ENCODE measurements around the gene MRPL48. TPM values are rescaled to one million over a fixed set of nuclear protein-coding genes. Genes with fewer than 3 reads are reported as not detected.

Gene MRPL48
- total and polyA plus RNA-seq, 10 donors, result 10.7 to 46.6 (median 25.3) TPM

DNA sequence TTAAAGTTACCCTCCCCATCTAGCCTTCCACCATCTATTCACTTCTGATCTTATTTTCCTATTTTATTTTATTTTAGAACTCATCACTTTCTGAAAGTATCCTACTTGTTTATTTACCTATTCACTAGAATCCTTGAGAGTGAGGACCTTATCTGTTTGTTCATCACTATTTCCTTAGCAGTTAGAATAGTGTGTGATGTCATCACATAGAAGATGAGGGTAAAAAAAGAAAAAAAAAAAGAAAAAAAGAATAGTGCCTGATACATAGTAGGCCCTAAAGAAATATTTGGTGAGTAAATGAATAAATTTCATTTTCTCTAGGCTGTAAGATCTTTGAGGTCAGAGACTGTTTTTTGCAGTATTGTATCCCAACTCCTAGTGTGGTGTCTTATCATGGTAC, 125.8 kb downstream of the MRPL48 start:
- Histone ChIP-seq H3K27ac (no peak overlapping the region), H3K36me3 (peaks cover 0 to 100% (median 78%) of the 10 kb centered on the region in 6 donors), H3K4me1 (no peaks in the 10 kb centered on the region), H3K4me3 (no peak overlapping the region), H3K9me3 (no peaks in the 10 kb centered on the region), H3K27me3 (replicated peaks in 1 of 7) (no peaks in the 10 kb centered on the region)
- no peak for TF ChIP-seq POLR2AphosphoS5 (IDR thresholded peaks at IDR 0.05)
- DNase-seq, result no peak
- intact Hi-C loops (cut with DNase I; ENCODE audit: low total_unique reads), result no loop called here

GRCh38 chr11:73914284-73914683, 126.6 kb downstream of the MRPL48 start:
- Histone ChIP-seq H3K27ac (no peak overlapping the region), H3K27me3 (replicated peaks in 1 of 7) (no peaks in the 10 kb centered on the region), H3K9me3 (no peaks in the 10 kb centered on the region), H3K36me3 (peaks cover 0 to 100% (median 84%) of the 10 kb centered on the region in 6 donors), H3K4me3 (no peak overlapping the region), H3K4me1 (no peaks in the 10 kb centered on the region)
- 87 to 94% (median 94%) methylated on average over 4 of the region's 4 CpGs for WGBS, 5 donors
- TF ChIP-seq POLR2A (IDR thresholded peaks at IDR 0.05) (no peak), POLR2AphosphoS5 (IDR thresholded peaks at IDR 0.05) (no peak)
- TF ChIP-seq, protein P1, sequence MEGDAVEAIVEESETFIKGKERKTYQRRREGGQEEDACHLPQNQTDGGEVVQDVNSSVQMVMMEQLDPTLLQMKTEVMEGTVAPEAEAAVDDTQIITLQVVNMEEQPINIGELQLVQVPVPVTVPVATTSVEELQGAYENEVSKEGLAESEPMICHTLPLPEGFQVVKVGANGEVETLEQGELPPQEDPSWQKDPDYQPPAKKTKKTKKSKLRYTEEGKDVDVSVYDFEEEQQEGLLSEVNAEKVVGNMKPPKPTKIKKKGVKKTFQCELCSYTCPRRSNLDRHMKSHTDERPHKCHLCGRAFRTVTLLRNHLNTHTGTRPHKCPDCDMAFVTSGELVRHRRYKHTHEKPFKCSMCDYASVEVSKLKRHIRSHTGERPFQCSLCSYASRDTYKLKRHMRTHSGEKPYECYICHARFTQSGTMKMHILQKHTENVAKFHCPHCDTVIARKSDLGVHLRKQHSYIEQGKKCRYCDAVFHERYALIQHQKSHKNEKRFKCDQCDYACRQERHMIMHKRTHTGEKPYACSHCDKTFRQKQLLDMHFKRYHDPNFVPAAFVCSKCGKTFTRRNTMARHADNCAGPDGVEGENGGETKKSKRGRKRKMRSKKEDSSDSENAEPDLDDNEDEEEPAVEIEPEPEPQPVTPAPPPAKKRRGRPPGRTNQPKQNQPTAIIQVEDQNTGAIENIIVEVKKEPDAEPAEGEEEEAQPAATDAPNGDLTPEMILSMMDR (IDR thresholded peaks at IDR 0.05 in 8 of 11, conservative IDR thresholded peaks at IDR 0.05 in 3 of 11), result no peak
- DNase-seq, result no peak
- intact Hi-C loops (cut with DNase I; ENCODE audit: low total_unique reads), result no loop called here

Other genes with a start within 250 kb of the MRPL48 start
- gene FAM168A, start 189.8 kb upstream of the MRPL48 start, total RNA-seq, result 10 to 100 TPM; 20.8 to 33.2 (median 25.0) TPM
- gene FAM168A, start 189.8 kb upstream of the MRPL48 start, polyA plus RNA-seq, result 1 to 10 TPM; 2.7 to 5.1 (median 2.8) TPM
- 10 to 100 TPM in 3 of 7 donors, 1 to 10 TPM in 4; 2.0 to 12.3 (median 8.1) TPM for gene PLEKHB1, start 141.3 kb upstream of the MRPL48 start, total RNA-seq
- gene PLEKHB1, start 141.3 kb upstream of the MRPL48 start, polyA plus RNA-seq, result 1 to 10 TPM; 3.6 to 8.3 (median 3.7) TPM
- gene RAB6A, start 26.8 kb upstream of the MRPL48 start, total RNA-seq, result 100 to 1,000 TPM in 3 of 7 donors, 10 to 100 TPM in 4; 94.9 to 144 (median 99.8) TPM
- 10 to 100 TPM; 25.7 to 55.3 (median 36.9) TPM for gene RAB6A, start 26.8 kb upstream of the MRPL48 start, polyA plus RNA-seq
- 10 to 100 TPM; 42.4 to 88.8 (median 51.0) TPM for gene COA4, start 89.0 kb downstream of the MRPL48 start, total RNA-seq
- gene COA4, start 89.0 kb downstream of the MRPL48 start, polyA plus RNA-seq, result 10 to 100 TPM; 56.7 to 73.9 (median 64.2) TPM
- 10 to 100 TPM in 6 of 7 donors, 1 to 10 TPM in 1; 8.1 to 18.1 (median 14.4) TPM for gene PAAF1, start 89.1 kb downstream of the MRPL48 start, total RNA-seq
- 10 to 100 TPM; 10.8 to 14.5 (median 11.3) TPM for gene PAAF1, start 89.1 kb downstream of the MRPL48 start, polyA plus RNA-seq
- gene DNAJB13, start 163.2 kb downstream of the MRPL48 start, total RNA-seq, result under 1 TPM in 1 of 7 donors, not detected in 6; 0.32 TPM
- under 1 TPM in 2 of 3 donors, not detected in 1; 0.04 to 0.06 TPM for gene DNAJB13, start 163.2 kb downstream of the MRPL48 start, polyA plus RNA-seq
- gene UCP2, start 195.0 kb downstream of the MRPL48 start, total RNA-seq, result 100 to 1,000 TPM; 369 to 556 (median 427) TPM
- gene UCP2, start 195.0 kb downstream of the MRPL48 start, polyA plus RNA-seq, result 100 to 1,000 TPM; 209 to 281 (median 275) TPM
- gene UCP3, start 221.2 kb downstream of the MRPL48 start, total RNA-seq, result 1 to 10 TPM; 2.0 to 7.1 (median 4.8) TPM
- gene UCP3, start 221.2 kb downstream of the MRPL48 start, polyA plus RNA-seq, result 1 to 10 TPM in 2 of 3 donors, under 1 TPM in 1; 0.68 to 2.6 (median 1.5) TPM